Pons (tissue), 1 donor: ENCODE data around the gene TTLL4.
"Not testable (repeated sequence)": the region's sequence is repeated elsewhere in the genome, so short reads cannot be mapped to it uniquely, and the experiment has no call there.

Experiments used
- DNase-seq: peaks from one replicate; pipeline ENCODE4 v3.0.0-alpha.2; 2016; ENCODE audit warnings: low spot score

The TTLL4 gene

GRCh38 chr2:218744615-218745014, 34.0 kb downstream of the TTLL4 start:
- no peak for DNase-seq

GRCh38 chr2:218745160-218745558, 34.5 kb downstream of the TTLL4 start:
- DNase-seq, result no peak

DNA sequence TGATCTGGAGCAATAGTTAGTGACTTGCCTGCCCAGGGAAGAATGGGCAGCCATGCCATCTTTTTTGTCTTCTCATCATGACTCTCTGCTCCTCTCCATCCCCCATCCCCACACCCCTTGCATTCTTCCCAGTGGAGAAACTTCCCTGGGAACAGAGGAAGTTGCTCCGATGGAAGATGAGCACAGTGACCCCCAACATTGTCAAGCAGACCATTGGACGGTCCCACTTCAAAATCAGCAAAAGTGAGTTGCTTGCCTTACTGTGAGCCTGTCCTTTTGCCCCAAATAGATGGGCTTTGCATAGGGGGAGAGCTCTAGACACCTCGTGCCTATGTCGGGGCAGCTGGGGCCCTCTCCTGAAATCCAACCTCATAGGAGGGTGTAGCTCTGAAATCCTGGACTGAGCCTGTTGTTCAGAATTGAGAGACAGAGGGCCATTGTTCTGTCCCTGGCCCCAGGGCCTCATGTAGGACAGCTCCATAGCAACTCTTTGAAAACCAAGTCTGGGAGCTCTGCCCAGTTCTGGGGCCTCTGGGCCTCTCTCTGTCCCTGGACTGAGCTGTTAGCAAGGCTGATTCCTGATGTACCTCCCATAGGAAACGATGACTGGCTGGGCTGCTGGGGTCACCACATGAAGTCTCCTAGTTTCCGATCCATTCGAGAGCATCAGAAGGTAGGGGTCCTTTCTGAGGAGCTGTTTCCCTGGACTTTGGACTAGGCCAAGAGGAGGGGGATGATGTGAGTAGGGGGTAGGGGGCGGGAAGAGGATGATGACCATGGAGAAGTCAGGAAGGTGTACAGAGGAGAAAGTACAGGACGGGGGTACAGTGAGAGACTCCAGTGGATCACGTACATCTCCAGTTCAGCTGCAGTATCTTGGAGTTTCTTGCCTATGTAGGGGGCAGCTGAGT, 35.2 kb downstream of the TTLL4 start:
- peak; percentile 100 for DNase-seq

DNA sequence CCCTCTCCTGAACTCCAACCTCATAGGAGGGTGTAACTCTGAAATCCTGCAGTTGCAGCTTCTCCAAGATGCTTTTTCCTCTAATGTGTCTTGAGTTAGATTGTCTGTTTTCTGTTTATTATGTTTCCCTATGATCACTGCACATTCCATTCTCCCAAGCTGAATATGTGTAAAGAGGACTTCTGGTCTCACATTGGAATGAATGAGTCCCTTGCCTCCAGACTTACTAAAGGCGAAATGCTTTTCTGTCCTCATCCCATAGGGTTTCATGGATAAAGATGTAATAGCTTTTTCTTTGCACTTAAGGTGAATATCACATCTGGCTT, 35.8 kb downstream of the TTLL4 start:
- DNase-seq, result peak; percentile 57

- no peak for DNase-seq
These were observed 36.3 kb downstream of the TTLL4 start for GRCh38 chr2:218746960-218747359.

GRCh38 chr2:218748741-218749441, 38.3 kb downstream of the TTLL4 start:
- DNase-seq, result no peak

DNA sequence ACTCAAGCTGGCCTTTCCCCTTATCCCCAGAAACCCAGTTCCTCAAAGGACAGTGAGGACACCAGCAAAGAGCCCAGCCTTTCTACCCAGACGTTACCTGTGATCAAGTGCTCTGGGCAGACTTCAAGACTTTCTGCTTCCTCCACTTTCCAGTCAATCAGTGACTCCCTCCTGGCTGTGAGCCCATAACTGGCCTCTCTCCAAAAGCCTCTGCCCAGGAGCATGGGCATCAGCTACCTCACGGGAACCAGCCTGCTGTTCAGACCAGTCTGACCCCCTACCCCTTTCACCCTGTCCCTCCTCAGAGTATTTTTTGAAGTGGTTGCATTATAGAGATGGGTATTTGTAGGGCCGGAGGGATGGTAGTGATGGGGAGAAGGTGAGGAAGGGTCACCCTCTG, 43.6 kb downstream of the TTLL4 start:
- no peak for DNase-seq

GRCh38 chr2:218754781-218755180, 44.1 kb downstream of the TTLL4 start:
- no peak for DNase-seq

DNA sequence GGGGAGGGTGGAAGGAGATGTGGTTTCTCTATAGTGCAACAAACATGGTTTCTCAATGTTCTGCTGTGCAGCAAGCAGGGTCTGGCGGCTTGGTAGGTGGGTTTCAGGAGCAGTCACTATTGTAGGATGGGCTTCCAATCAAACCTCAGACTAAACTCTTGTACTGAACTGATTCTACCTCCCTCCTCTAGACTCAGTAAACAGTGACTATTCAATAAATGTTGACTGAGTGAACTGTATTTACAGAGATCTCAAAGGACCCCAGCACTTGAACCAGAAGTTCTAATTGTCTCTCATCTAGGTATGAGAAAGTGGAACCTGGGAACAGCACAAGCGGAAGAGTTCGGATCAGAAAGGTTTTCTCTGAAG, 44.5 kb downstream of the TTLL4 start:
- no peak for DNase-seq

GRCh38 chr2:218755567-218756404, 45.2 kb downstream of the TTLL4 start:
- DNase-seq, result no peak

DNA sequence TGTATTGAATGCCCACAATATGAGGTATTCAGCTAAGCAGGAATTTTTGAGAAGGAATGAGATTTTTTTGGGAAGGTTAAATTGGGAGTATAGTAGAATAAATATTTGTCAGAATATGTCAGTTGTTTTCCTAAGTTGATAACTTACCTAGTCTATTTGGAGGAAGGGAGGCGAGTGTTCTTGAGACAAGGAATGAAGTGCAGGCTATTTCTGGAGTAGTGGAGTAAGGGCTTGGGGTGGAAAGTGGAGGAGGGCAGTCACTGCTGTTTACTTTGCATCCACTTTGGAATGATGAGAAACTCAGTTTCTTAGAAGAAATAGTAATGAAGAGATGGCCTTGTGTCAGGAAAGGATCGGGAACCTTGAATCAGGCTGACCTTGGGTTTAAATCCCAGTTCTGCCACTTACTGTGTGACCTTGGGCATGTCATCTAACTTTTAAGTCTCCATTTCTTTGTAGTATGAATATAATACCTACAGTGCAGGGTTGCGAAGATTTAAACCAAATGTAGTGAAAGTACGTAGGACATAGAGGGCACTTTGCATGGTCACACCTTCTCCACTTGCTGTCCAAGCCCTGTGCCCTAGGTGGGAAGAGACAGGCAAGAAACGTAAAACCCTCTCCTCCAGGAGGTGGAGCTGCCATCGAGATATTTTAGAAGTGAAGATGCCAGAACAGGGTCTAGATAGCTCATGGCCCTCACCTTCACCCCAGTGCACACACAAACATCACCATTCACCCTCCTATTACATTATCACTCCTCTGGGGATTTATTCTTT, 46.2 kb downstream of the TTLL4 start:
- DNase-seq, result no peak

- no peak for DNase-seq
These were observed 51.2 kb downstream of the TTLL4 start for GRCh38 chr2:218761795-218762194.

DNA sequence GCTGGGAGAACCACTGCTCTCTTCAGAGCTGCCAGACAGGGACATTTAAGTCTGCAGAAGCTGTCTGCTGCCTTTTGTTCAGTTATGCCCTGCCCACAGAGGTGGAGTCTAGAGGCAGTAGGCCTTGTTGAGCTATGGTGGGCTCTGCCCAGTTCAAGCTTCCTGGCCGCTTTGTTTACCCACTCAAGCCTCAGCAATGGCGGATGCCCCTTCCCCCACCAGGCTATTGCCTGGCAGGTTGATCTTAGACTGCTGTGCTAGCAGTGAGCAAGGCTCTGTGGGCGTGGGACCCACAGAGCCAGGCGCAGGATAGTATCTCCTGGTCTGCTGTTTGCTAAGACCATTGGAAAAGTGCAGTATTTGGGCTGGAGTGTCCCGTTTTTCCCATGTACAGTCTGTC, 62.1 kb downstream of the TTLL4 start:
- not testable (repeated sequence) for DNase-seq

DNA sequence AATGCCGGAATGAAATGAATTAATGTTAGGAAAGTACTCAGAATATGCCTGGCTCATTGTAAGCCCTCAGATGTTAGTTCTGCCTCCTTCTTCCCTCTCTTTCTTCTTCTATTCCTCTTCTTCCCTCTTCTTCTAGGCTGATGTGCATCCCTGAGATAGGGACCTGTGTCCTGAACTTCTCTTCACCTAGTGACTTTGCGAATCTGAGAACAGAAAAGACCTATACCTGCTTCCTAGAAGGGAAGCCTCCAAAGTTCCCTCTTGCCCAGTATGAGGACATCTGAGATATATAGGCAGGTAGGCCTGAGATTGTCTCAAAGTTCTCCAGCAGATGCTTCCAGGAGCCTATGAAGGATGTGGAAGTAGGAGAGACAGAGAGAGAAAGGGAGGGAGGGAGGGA, 63.2 kb downstream of the TTLL4 start:
- DNase-seq, result no peak

GRCh38 chr2:218776488-218776887, 65.9 kb downstream of the TTLL4 start:
- no peak for DNase-seq

GRCh38 chr2:218777276-218777990, 66.8 kb downstream of the TTLL4 start:
- no peak for DNase-seq

DNA sequence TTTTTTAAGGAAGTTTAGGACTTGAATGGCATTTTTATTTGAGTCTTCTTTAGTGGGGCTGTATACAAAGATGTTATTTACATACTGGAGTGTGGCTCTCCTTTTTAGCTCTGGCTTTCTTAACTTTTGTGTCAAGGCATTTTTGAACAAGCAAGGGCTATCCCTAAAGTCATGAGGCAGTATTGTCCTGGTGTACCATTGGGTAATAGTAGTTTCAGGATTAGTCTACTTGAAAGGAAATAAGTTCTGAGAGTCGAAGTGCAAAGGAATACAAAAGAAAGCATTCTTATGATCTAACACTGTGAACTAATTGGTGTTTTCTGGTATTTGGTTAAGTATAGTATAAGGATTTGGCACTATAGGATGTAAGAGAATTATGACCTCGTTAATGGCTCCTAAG, 69.4 kb downstream of the TTLL4 start:
- peak; percentile 17 for DNase-seq

DNA sequence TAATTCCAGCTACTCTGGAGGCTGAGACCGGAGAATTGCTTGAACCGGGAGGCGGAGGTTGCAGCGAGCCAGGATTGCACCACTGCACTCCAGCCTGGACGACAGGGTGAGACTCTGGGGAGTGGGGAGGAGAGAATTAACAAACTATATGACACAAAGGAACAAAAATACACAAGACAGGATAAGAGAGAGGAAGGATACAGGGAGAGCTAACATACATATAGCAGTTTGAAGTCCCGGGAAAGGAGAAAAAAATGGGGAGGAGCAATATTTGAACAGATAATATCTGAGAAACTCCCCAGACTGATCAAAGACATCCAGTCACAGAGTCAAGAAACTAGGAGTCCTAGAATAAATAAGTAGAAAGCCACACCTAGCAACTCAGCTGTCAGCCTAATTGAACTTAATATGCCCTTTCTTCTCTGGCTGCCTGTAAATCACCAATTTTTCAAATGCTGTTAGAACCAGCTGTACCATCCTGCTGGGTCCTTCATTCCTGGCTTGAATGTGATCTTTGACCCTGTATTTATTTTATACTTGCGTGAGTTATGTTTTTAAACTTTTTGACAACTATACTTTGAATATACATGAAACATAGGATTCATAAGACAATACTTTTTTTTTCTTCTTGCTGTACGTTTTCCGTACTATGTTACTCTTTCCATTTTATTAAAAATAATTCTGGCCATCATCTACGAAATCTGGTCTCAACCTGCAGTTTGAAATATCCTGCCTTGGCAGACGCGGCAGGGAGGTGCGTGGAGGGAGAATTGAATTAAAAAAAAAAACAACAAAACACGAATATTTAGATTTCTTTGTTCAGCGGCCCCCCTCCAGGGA, 70.4 kb downstream of the TTLL4 start:
- peak; percentile 48 for DNase-seq

GRCh38 chr2:218781691-218782527, 71.3 kb downstream of the TTLL4 start, which contains the start of gene CYP27A1:
Gene CYP27A1, plus strand, starts transcription at chr2:218782147. Its CDS starts 36 bp downstream, at chr2:218782183.
- DNase-seq, result peak; percentile 63
